ENCODE data around the gene PLEKHA6. TPM values are rescaled to one million over a fixed set of nuclear protein-coding genes. Genes with fewer than 3 reads are reported as not detected.

PLEKHA6 gene
- total and polyA plus RNA-seq, 2 of the 8 experiments (the other 6 are each of a cell fraction or from before 2014, with no cell fraction given): 4.8 to 20.2 TPM

DNA sequence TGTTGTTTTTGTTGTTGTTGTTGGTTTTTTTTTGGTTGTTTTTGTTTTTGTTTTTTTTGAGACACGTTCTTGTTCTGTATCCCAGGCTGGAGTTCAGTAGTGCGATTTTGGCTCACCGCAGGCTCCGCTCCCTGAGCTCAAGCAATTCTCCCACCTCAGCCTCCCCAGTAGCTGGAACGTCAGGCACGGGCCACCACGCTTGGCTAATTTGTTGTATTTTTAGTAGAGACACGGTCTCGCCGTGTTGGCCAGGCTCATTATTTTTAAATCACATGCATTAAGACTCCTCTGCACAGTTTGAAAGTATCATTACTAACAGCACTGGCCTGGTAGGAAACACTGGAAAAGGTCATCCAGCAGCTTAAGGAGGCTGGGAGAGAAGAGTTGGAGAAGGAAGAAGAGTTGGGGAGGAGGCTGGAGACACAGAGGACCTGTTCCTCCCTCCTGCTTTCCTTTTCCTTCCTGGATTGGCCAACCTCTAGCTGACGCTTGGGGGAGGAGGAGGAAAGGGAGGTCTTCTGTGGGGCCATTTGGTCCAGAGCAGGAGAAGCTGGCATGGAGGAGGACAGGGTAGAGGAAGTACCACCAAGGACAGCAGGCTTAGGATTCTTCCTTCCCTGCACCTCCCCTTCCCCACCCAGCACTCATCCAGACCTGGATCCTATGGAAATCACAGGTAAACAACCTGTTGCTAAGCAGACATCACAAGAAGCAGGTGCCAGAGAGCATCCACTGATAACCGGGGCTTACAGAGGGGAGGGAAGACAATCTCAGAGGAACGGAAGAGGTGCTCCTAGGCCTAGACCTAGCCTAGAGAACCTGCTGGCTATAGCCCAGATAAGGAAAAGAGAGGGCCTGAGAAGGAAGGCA, 74.1 kb downstream of the PLEKHA6 start:
- FAIRE-seq (no peak), DNase-seq (ENCODE audit: low read depth in 1 of 2, low spot score in 2 of 2) (no peak)
- TF ChIP-seq POLR2A (IDR thresholded peaks at IDR 0.05; ENCODE audit: control extremely low read depth in 1 of 2, low read depth in 2 of 2, low read length in 2 of 2) (no peak), CHD2 (IDR thresholded peaks at IDR 0.05; ENCODE audit: low read length) (no peak), KDM1A (IDR thresholded peaks at IDR 0.05; ENCODE audit: borderline replicate concordance, low read length) (no peak), GTF2F1 (IDR thresholded peaks at IDR 0.05; ENCODE audit: borderline replicate concordance, low read depth, low read length) (no peak), MAFK (IDR thresholded peaks at IDR 0.05; ENCODE audit: low read depth, low read length) (no peak)
- TF ChIP-seq, protein P1, sequence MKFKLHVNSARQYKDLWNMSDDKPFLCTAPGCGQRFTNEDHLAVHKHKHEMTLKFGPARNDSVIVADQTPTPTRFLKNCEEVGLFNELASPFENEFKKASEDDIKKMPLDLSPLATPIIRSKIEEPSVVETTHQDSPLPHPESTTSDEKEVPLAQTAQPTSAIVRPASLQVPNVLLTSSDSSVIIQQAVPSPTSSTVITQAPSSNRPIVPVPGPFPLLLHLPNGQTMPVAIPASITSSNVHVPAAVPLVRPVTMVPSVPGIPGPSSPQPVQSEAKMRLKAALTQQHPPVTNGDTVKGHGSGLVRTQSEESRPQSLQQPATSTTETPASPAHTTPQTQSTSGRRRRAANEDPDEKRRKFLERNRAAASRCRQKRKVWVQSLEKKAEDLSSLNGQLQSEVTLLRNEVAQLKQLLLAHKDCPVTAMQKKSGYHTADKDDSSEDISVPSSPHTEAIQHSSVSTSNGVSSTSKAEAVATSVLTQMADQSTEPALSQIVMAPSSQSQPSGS (IDR thresholded peaks at IDR 0.05; ENCODE audit: low read length): no peak
- Histone ChIP-seq H2BK120ac (replicated peaks; ENCODE audit: low read depth, low read length) (no peak overlapping the region), H4K20me1 (replicated peaks in 1 of 2; ENCODE audit: control insufficient read depth in 1 of 2, insufficient read depth in 2 of 2, low read length in 2 of 2) (no peaks in the 10 kb centered on the region), H4K5ac (ENCODE audit: insufficient read length, low read depth, low read length) (no peak overlapping the region), H3K4me3 (ENCODE audit: extremely low read depth in 1 of 4, insufficient read depth in 2 of 4, low read depth in 3 of 4, low read length in 4 of 4) (no peak overlapping the region), H2AK5ac (ENCODE audit: low read depth, low read length) (peak overlapping the region; percentile 42; the same call in 1 of the 2 replicates), H3K9me3 (ENCODE audit: insufficient read depth in 2 of 2, low read depth in 1 of 2, low read length in 1 of 2) (no peaks in the 10 kb centered on the region), H3K27me3 (replicated peaks in 1 of 4; ENCODE audit: control insufficient read depth in 3 of 4, extremely low read depth in 1 of 4, insufficient read depth in 3 of 4, low read length in 3 of 4) (no peaks in the 10 kb centered on the region), H3K9ac (replicated peaks in 1 of 4; ENCODE audit: extremely low read depth in 1 of 4, low read depth in 3 of 4, low read length in 3 of 4) (no peak overlapping the region), H2BK20ac (ENCODE audit: low read length) (no peak overlapping the region), H3K79me2 (ENCODE audit: control insufficient read depth in 1 of 2, insufficient read depth in 2 of 2, low read length in 2 of 2) (no peaks in the 10 kb centered on the region), H4K8ac (ENCODE audit: extremely low read depth, insufficient read depth, low read length) (no peak overlapping the region), H2BK12ac (ENCODE audit: low read depth, low read length) (no peak overlapping the region), H3K23ac (ENCODE audit: insufficient read length) (no peak overlapping the region), H3K18ac (ENCODE audit: extremely low read depth, low read length) (no peak overlapping the region), H3K56ac (replicated peaks; ENCODE audit: insufficient read length, low read depth, low read length) (no peak overlapping the region), H4K91ac (replicated peaks; ENCODE audit: insufficient read length, low read length) (no peak overlapping the region), H3K4ac (replicated peaks; ENCODE audit: insufficient read length, low read depth, low read length) (no peak overlapping the region), H3K23me2 (ENCODE audit: low read depth, low read length) (no peaks in the 10 kb centered on the region; the same call in 1 of the 2 replicates), H3K79me1 (ENCODE audit: low read depth, low read length) (no peaks in the 10 kb centered on the region), H3K14ac (ENCODE audit: insufficient read length) (no peak overlapping the region), H2AFZ (ENCODE audit: low read length) (no peak overlapping the region), H3K4me2 (ENCODE audit: insufficient read depth in 1 of 2, low read depth in 2 of 2, low read length in 2 of 2) (no peak overlapping the region), H3K36me3 (ENCODE audit: control insufficient read depth in 2 of 4, insufficient read depth in 4 of 4, low read length in 3 of 4) (no peaks in the 10 kb centered on the region), H2BK15ac (ENCODE audit: low read length) (no peak overlapping the region), H3K4me1 (replicated peaks in 1 of 4; ENCODE audit: control insufficient read depth in 3 of 4, insufficient read depth in 4 of 4, low read length in 3 of 4) (peaks cover 8 to 22% (median 16%) of the 10 kb centered on the region in 4 experiments), H3K27ac (ENCODE audit: low read depth, low read length) (no peak overlapping the region), H2BK5ac (ENCODE audit: low read depth, low read length) (no peak overlapping the region)
- WGBS, 2 experiments (ENCODE audit: extremely low coverage in 1 of 2, insufficient coverage in 1 of 2, insufficient read length in 1 of 2, insufficient replicate concordance in 2 of 2, low coverage in 1 of 2, low lambda C conversion rate in 2 of 2, missing lambda C conversion rate in 1 of 2): 79% methylated on average over 13 of the region's 13 CpGs; no CpG with 5 or more reads in 1 of the 2 experiments
- ChIA-PET CTCF (ENCODE audit: partially characterized antibody) (interaction anchor here (0.6 to 26.5 kb wide), 7 partner anchors 9 to 116 kb away, joined by 3 to 335 read pairs (median 4); partner anchors contain the start of genes GOLT1A and PLEKHA6), POLR2A (ENCODE audit: partially characterized antibody) (interaction anchor here (1.0 kb wide), 1 partner anchor 10 kb away, joined by 3 read pairs; no protein-coding TSS in a partner anchor)
